ENCODE data around the gene FNIP1. TPM values are rescaled to one million over a fixed set of nuclear protein-coding genes. Genes with fewer than 3 reads are reported as not detected.
A peak's percentile ranks its signal among the peaks of the same experiment; 100 is the strongest.

FNIP1 gene
- total RNA-seq, 2 donors from 2014 or later: 31.2 to 34.3 TPM

DNA sequence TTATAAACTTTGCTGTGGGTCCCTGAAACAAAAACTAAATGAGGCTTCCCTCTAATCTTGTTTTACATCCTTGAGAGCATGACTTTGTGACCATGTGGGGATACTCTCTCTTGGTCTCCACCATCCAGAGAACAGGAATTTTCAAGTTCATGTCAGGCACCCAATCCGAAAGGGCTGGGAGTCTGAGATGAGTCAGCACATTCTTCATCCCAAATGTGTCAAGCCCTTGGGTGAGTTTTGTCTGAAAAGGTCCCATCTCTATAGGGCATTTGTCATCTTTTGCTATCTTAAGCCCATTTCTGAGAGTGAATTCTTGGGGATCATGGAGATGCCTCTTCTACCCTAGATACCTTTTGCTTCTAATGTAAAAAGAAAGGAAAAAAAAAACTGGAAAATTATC lies 134.9 kb downstream of the FNIP1 start:
- intact Hi-C loops (cut with DNase I, micrococcal nuclease): no loop called here
- no peak for DNase-seq
- no peak for ATAC-seq

DNA sequence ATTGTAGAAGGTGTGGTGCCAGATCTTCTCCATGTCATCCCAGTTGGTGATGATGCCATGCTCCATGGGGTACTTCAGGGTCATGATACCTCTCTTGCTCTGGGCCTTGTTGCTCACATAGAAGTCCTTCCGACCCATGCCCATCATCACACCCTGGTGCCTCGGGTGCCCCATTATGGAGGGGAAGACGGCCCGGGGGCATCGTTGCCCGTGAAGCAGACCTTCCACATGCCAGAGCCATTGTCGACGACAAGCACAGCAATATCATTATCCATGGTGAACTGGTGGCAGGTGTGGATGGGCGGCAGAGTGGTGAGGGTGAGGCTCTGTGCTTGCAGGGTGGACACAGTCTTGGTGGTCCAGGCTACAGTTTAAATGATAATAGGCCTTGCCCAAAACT lies 137.0 kb downstream of the FNIP1 start:
- ATAC-seq (no peak), DNase-seq (no peak)
- intact Hi-C loops (cut with DNase I, micrococcal nuclease): no loop called here

DNA sequence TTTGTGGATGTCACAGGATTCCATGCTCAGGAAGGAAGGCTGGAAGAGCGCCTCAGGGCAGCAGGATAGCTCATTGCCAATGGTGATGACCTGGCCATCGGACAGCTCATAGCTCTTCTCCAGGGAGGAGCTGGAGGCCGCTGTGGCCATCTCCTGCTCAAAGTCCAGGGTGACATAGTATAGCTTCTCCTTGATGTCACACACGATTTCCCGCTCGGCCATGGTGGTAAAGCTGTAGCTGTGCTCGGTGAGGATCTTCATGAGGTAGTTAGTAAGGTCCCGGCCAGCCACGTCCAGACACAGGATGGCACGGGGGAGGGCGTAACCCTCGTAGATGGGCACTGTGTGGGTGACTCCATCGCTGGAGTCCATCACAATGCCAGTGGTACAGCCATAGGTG lies 137.5 kb downstream of the FNIP1 start:
- intact Hi-C loops (cut with DNase I, micrococcal nuclease): no loop called here
- ATAC-seq: no peak
- no peak for DNase-seq

DNA sequence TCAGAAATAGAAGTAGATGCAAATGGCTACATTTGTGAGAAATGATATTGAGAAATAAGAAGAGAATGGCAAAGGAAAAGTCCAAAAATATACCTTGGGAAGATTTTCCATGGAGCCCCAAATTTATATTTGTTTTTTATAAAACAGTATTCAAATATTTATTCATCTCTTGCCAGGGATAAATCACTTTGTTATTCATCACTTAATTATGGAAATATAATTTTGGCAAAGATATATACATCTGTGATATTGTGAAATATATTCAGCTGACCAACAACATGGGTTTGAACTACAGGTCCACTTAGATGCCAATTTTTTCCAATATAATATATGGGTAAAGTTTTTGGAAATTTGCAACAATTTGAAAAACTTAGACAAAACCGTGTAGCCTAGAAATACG lies 142.0 kb downstream of the FNIP1 start:
- ATAC-seq: no peak
- intact Hi-C loops (cut with DNase I, micrococcal nuclease): no loop called here
- DNase-seq: no peak

DNA sequence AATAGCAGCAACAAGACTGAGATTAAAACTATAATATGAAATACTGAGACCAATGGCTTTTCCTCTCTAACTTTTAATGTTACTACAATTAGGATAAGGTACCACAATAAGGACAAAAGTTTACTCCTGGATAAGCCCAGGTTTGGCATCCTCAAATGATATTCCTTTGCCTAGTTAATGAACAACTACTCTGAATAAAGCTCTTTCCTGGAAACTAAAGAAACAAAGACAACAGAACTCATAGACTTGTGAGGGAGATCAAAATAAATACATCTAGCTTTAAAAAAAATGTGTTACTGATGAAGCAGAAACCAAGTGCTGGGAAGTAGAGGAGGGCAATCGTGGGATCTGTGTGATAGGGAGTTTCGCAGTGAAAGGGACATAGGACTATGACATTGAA lies 142.5 kb downstream of the FNIP1 start:
- ATAC-seq: no peak
- DNase-seq: no peak
- intact Hi-C loops (cut with DNase I, micrococcal nuclease): no loop called here

DNA sequence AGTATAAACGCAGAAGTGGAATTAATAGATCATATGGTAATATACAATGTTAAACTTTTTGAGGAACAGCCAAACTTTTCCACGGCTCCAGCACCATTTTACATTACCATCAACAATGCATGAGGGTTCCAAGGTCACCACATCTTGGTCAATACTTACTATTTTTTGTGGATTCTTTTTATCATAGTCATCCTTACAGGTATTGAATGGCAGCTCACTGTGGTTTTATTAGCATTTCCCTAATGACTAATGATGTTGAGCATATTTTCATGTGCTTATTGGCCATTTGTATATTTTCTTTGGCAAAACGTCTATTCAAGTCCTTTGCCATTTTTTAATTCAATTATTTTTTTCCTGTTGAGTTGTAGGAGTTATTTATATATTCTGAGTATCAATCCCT lies 147.7 kb downstream of the FNIP1 start:
- ATAC-seq (no peak), DNase-seq (no peak)
- intact Hi-C loops (cut with DNase I, micrococcal nuclease): no loop called here

DNA sequence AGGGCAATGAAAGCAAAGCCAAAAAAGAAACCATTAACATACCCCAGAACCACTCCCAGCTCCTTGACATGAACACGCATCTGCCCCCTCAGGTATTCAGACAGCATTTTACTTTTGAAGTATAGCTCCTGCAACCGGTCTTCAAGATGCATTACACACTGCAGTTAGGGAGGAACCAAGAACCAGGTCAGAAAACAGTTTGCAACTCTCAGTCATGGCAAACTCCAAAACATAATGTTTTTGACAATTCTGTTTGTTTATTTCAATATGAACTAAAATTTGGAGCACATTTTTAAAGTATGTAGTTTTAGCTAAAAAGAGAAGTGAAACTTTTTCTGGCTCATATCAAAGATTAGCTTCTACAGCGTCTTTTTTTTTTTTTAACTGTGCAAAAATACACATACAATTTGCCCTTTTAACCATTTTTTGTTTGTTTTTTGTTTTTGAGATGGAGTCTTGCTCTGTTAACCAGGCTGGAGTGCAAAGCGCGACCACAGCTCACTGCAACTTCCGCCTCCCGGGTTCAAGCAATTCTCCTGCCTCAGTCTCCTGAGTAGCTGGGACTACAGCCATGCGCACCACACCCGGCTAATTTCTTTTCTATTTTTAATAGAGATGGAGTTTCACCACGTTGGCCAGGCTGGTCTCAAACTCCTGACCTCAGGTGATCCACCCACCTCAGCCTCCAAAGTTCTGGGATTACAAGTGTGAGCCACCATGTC lies 149.6 kb downstream of the FNIP1 start:
- no peak for DNase-seq
- intact Hi-C loops (cut with DNase I, micrococcal nuclease): no loop called here

DNA sequence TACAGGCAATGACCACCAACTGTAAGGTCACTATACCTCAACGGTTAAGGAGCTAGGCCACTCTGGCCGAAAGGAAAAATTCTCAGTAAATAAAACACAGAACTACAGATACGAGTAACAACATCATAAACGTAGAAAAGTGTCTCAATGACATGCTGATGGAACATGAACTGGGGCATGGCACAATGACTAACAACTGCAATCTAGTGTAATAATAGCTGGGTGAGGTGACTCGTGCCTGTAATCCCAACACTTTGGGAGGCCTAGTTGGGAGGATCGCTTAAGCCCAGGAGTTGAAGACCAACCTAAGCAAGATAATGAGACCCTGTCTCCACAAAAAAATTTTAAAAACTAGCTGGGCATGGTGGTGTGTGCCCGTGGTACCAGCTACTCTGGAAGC lies 152.0 kb downstream of the FNIP1 start:
- no peak for DNase-seq
- ATAC-seq: peak; percentile 87
- intact Hi-C loops (cut with DNase I, micrococcal nuclease): no loop called here

More for the DNA sequence above, 149.6 kb downstream of the FNIP1 start:
- no peak for ATAC-seq

DNA sequence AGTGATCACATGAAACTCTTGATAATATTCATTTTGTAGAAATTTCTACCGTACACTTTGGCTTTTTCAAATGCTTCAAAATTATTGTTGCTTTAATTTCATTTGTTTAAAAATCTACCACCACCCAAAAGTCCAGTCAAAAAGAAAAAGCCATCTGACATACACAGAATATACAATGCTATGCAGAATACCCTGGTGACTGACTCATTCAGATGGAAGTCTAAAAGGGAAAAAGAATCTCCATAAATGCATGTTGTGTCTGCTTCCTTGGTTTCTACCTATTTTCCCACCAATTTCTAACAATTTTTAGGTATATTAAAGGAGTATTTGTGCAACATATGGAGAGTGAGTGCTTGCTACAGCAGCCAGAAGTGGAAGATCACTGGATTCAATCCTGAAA lies 152.4 kb downstream of the FNIP1 start:
- intact Hi-C loops (cut with DNase I, micrococcal nuclease): no loop called here

DNA sequence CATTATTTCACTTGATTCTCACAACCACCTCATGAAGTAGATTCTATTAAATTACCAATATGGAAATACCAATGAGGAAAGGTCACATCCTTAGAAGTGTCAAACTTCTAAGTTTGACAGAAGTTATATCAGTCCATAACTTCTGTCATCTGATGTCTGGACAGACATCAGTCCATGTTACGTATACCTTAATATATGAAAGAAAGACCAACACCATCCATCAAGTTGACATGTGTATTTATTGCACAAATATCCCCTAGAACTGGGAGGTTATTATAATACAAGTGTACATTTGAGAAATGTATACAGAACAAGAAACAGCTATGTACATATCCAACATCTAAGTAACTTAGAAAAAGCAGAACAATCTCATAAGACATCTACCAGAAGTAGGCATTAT lies 155.3 kb downstream of the FNIP1 start:
- ATAC-seq: no peak

More for the DNA sequence above, 152.4 kb downstream of the FNIP1 start:
- DNase-seq (no peak), ATAC-seq (no peak)

DNA sequence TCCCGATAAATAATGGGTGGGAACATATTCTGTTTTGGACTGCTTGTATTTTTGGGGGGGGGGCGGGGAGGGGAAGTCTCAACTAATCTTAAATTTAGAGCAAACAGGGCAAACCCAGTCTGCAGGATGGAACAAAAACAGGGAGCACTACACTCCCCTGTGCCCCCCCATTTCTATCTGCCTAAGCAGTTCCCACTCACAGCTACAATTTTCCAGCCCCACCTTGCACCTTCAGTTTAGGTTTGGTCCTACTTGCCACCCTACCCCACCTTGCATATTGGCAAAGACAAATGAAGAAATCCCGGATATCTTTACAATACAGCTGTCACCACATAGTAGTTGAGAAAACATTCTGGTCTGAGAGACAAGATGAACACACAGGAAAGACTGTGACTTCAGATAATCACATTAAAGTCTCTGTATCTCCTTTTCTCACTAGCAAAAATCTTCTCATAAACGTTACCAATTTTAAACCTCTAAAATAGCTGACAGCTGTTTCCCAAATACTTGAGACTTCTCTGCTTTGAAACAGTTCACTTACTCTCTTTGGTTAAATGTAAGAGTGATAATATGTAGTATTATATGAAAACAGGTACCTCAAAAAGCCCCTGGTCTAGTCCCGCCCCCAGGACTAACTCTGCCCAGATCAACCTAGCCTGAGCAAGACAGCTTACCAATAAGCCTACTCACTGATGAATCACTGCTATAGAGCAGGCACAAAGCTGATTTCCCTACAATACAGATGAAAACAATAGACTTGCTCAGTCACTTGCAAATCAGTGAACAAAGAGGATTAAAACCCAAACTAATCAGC lies 156.6 kb downstream of the FNIP1 start:
- intact Hi-C loops (cut with DNase I, micrococcal nuclease): no loop called here
- DNase-seq: no peak
- ATAC-seq: no peak

More for the DNA sequence above, 155.3 kb downstream of the FNIP1 start:
- no peak for DNase-seq
- intact Hi-C loops (cut with DNase I, micrococcal nuclease): no loop called here

DNA sequence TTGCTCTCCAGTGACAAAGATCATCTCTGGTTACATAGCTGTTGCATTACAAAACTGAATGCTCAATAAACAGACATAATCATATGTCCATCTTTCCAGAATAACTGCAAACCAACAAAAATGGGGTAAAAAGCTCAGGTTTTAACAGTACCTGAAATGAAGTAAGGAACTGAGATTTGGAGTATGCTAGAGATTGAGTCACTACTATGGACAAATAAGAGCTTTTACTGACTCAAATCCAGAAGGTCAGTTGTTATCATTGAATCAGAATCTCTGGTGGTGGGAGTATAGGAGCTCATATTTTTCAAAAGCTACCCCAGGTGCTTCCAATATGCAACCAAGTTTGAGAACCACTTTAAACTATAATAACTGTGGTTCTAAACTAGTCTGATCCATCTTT lies 157.7 kb downstream of the FNIP1 start:
- ATAC-seq (no peak), DNase-seq (no peak)
- intact Hi-C loops (cut with DNase I, micrococcal nuclease): no loop called here

DNA sequence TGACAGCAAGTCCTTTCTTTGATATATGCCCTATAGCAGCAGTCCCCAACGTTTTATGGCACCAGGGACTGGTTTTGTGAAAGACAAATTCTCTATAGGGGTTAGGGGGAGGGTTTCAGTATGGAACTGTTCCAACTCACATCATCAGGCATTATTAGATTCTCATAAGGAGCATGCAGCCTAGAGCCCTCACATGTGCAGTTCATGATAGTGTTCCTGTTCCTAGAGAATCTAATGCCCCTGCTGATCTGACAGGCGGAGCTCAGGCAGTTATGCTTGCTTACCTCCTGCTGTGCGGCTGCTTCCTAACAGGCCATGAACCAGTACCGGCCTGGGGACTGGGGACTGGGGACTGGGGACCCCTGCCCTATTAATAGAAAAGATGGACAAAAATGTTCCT lies 159.1 kb downstream of the FNIP1 start:
- intact Hi-C loops (cut with DNase I, micrococcal nuclease): no loop called here
- DNase-seq (no peak), ATAC-seq (no peak)

DNA sequence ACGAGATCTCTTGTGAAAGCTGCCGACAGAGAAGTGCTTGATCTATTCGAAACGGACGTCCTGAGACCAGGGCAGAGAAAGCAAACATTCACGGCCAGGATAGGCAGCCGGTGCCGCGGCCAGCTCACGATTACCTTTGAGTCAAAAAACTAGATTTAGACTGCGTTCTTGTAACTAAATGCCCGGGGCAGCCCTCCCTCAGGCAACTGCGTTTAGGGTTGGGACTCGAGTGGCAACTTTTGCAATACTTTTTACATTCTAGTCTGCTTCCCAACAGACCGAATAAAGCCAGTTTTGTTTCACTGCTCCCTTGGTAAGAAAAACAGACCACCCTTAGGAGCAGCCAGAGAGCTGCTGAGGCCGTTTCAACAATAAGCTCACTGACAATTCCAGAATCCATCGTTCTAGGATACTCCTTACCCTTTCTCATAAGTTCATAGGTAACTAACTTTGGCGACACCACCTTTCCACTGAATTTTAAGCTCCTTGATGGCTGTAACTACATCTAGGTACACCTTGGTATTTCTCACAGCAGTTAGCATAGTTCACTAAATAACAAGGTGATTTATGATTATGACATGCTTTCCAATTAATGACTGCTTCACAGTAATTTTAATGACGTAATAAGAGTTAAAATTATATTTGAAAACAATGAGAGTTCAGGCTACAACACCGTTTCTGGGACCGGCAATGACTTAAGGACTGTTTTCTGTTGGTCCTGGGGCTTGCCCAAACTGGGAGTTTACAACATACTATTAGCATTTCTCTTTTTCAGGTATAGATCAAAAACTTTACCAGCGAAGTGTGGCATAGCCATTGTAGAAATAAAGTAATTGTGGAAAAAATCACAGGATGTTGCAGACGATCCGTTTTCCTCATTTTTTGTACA lies 160.9 kb downstream of the FNIP1 start:
- ATAC-seq (peak; percentile 2), DNase-seq (no peak)
- intact Hi-C loops (cut with DNase I, micrococcal nuclease): no loop called here

DNA sequence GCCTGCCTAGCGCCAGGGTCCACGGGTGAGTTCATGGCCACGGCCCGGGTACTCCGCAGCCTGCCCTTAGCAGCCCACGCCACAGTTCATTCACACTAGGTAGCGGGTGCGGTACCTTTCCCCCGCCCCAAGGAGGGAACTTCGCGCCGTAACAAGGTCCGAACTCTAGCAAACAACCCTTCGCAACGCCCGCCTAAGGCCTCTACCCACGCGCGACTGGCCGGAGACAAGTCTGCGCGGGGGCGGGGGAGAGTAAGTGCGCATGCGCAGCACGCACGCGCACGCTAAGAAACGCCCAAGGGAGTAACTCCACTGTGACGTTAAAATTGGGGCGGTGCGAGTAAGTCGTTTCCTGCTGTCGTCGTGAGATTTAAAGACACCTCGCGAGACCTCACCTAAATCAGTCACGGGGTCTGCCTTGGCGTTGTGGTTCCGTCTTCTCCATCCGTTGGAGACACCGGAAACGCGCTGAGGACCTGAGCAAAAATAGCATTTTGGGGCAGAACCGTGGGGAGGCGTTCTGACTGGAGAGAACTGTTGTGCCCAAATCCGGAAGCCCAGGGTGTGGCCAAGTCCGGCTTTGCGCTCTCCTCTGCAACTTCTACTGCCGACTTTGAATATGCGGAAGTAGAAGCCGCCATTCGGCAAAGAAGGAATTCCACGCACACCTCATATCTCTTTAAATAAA lies 161.7 kb downstream of the FNIP1 start, which contains the start of gene RAPGEF6:
Gene RAPGEF6, minus strand, starts transcription at position 234 of the 688 bp plus-strand sequence. Its CDS starts 199 bp downstream, at position 35.
- ATAC-seq: peak; percentile 85
- DNase-seq: peak; percentile 98 to 99
- intact Hi-C loops (cut with DNase I, micrococcal nuclease): no loop called here

DNA sequence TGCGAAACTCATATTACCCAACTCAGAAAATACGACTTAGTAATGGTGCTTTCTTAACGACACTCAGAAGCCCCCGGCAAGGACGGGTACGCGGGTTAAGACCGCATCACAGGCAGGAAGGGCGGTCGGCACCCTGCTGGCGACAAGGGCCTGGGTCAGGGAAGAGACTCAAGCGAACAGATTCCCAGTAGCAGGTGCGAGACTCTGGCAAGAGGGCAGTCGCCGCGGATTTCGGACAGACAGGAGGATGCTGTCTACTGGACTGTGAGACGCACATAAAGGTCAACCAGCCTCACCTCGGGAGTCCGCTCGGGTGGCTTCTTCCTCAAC lies 162.2 kb downstream of the FNIP1 start:
- DNase-seq: peak in 1 of 2 donors; percentile 72
- ATAC-seq: peak; percentile 42
- intact Hi-C loops (cut with DNase I, micrococcal nuclease): no loop called here

DNA sequence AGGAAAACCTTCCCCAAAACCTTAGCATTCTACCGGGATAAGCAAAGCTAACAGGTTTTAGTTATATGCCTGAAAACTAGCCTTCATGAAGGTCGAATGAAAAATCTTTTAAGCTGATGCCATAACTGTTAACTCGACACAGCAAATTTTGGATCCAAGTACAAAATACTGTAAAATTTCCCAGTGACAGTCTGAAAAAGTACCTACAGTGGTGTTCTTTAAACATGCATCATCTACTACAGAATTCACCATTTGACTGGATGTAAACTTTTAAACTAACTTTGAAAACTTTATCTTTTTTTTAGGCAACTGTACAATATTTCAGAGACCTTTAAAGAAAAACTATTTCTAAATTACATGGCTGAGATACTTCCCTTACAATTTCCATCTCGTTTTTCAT lies 162.6 kb downstream of the FNIP1 start:
- intact Hi-C loops (cut with DNase I, micrococcal nuclease): no loop called here
- ATAC-seq (no peak), DNase-seq (no peak)

DNA sequence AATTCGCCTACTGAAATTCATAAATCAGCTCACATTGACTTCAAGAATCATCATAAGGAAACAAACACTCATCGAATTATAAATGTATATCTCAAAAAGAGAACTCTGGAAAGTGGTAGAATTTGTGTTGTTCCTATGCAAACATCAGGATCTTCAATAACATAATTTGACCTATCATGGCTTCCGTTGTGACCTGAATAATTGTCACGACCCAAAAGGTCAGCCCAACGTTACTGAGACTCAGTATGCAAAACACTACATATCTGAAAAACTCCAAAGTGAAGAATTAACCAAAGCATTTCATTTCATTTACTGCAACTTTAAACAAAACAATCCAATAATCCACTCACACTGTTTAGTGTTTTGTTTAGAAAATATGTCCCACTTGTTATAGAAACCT lies 163.0 kb downstream of the FNIP1 start:
- ATAC-seq (no peak), DNase-seq (no peak)
- intact Hi-C loops (cut with DNase I, micrococcal nuclease): no loop called here

DNA sequence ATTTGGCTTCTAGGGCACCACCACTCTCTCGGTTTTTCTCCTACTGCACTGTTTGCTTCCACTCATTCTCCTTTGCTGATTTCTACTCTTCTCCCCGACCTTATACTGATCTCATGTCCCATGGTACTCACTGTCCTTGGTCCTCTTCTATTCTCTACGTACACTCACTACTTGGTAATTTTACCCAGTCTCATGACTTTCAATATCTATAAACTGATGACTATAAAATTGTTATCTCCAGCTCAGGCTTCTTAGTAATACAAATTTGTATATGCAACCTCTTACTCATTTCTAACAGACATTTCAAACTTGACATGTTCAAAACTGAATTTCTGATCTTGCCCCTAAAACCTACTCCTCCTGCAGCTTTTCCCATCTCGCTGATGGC lies 165.9 kb downstream of the FNIP1 start:
- ATAC-seq (no peak), DNase-seq (no peak)
- intact Hi-C loops (cut with DNase I, micrococcal nuclease): no loop called here

Measured in left colon (tissue), 2 donors.